COLO668 (cell line): Measurements from ENCODE around the gene IQGAP3.

ENCODE experiments used
- DNase-seq: peaks from one replicate; lab custom pipeline; 2025; ENCODE audit not compliant: unreplicated experiment; lab: John Stamatoyannopoulos, UW

The IQGAP3 gene

GRCh38 chr1:156546267-156546666, 26.1 kb downstream of the IQGAP3 start:
- DNase-seq = no peak

GRCh38 chr1:156544592-156545102, 27.7 kb downstream of the IQGAP3 start:
- no peak for DNase-seq

- DNase-seq = no peak
Observed at GRCh38 chr1:156543066-156543465, 29.3 kb downstream of the IQGAP3 start.

- no peak for DNase-seq
Observed at GRCh38 chr1:156540955-156541354, 31.4 kb downstream of the IQGAP3 start.

GRCh38 chr1:156539818-156540355, 32.5 kb downstream of the IQGAP3 start:
- no peak for DNase-seq

- DNase-seq = no peak
Observed at GRCh38 chr1:156538711-156539440, 33.5 kb downstream of the IQGAP3 start.

- DNase-seq = no peak
Observed at GRCh38 chr1:156537027-156537426, 35.3 kb downstream of the IQGAP3 start.

- DNase-seq = no peak
Observed at GRCh38 chr1:156534424-156535060, 37.8 kb downstream of the IQGAP3 start.

GRCh38 chr1:156533568-156534220, 38.7 kb downstream of the IQGAP3 start:
- DNase-seq = no peak

GRCh38 chr1:156532374-156532773, 40.0 kb downstream of the IQGAP3 start:
- no peak for DNase-seq

GRCh38 chr1:156530006-156530405, 42.4 kb downstream of the IQGAP3 start:
- DNase-seq = no peak

GRCh38 chr1:156528875-156529425, 43.4 kb downstream of the IQGAP3 start:
- no peak for DNase-seq

- DNase-seq = no peak
Observed at GRCh38 chr1:156528231-156528630, 44.1 kb downstream of the IQGAP3 start.

- no peak for DNase-seq
Observed at GRCh38 chr1:156527584-156527983, 44.8 kb downstream of the IQGAP3 start.

- DNase-seq = no peak
Observed at GRCh38 chr1:156525856-156526489, 46.4 kb downstream of the IQGAP3 start.

GRCh38 chr1:156525071-156525501, 47.3 kb downstream of the IQGAP3 start:
- no peak for DNase-seq

GRCh38 chr1:156524481-156524869, 47.9 kb downstream of the IQGAP3 start:
- no peak for DNase-seq

GRCh38 chr1:156523801-156524480, 48.4 kb downstream of the IQGAP3 start:
- no peak for DNase-seq

GRCh38 chr1:156522443-156522970, 49.9 kb downstream of the IQGAP3 start:
- no peak for DNase-seq

- no peak for DNase-seq
Observed at GRCh38 chr1:156517748-156518147, 54.6 kb downstream of the IQGAP3 start.
